ENCODE measurements around the gene SHKBP1. TPM values are rescaled to one million over a fixed set of nuclear protein-coding genes. Genes with fewer than 3 reads are reported as not detected.

SHKBP1 gene
- total and polyA plus RNA-seq, 8 donors: 33.6 to 122 (median 43.8) TPM

DNA sequence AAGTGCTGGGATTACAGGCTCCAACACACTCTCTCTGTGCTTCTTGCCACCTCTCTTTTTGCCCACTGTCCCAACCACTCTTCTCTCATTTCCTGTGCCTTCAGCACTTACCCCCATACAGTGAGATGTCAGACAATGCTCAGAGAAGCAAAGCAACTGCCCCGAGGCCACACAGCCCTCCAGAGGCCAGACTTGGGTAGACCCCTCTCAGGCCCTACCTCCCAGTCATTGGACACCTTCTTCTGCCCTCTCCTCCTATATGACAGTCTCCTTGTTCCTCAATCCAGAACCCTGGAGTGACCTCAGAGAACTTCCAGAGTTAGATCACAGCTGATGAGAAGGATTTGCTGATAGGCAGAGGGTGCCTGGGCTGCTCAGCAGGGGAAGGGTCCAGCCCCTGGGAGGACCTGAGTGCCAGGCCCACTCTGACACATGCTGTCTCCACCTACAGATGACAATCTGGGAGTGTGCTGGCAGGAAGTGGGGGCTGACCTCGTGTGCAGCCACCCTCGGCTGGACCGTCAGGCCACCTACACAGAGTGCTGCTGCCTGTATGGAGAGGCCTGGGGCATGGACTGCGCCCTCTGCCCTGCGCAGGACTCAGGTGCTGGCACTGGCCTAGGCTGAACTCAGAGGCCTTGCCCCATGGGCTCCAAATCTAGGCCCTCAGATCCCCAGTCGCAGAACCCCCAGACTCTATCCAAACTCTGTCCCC, 48.9 kb downstream of the SHKBP1 start:
- peaks cover 0 to 43% of the 10 kb centered on the region in 2 donors for H3K36me3 ChIP-seq
- ATAC-seq (no peak), DNase-seq (peak in 1 of 4 donors; percentile 46)
- H3K9me3 ChIP-seq: no peaks in the 10 kb centered on the region
- intact Hi-C loops (cut with DNase I): no loop called here
- no peak overlapping the region for H3K27ac ChIP-seq
- H3K4me1 ChIP-seq: no peaks in the 10 kb centered on the region
- H3K27me3 ChIP-seq: no peaks in the 10 kb centered on the region
- no peak overlapping the region for H3K4me3 ChIP-seq
- TF ChIP-seq, protein P1, sequence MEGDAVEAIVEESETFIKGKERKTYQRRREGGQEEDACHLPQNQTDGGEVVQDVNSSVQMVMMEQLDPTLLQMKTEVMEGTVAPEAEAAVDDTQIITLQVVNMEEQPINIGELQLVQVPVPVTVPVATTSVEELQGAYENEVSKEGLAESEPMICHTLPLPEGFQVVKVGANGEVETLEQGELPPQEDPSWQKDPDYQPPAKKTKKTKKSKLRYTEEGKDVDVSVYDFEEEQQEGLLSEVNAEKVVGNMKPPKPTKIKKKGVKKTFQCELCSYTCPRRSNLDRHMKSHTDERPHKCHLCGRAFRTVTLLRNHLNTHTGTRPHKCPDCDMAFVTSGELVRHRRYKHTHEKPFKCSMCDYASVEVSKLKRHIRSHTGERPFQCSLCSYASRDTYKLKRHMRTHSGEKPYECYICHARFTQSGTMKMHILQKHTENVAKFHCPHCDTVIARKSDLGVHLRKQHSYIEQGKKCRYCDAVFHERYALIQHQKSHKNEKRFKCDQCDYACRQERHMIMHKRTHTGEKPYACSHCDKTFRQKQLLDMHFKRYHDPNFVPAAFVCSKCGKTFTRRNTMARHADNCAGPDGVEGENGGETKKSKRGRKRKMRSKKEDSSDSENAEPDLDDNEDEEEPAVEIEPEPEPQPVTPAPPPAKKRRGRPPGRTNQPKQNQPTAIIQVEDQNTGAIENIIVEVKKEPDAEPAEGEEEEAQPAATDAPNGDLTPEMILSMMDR (IDR thresholded peaks at IDR 0.05): no peak

DNA sequence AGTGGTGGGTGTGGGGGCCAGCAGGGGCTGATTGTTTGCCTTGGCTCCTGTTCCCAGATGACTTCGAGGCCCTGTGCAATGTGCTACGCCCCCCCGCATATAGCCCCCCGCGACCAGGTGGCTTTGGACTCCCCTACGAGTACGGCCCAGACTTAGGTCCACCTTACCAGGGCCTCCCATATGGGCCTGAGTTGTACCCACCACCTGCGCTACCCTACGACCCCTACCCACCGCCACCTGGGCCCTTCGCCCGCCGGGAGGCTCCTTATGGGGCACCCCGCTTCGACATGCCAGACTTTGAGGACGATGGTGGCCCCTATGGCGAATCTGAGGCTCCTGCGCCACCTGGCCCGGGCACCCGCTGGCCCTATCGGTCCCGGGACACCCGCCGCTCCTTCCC, 50.2 kb downstream of the SHKBP1 start:
- intact Hi-C loops (cut with DNase I): no loop called here
- DNase-seq (peak in 1 of 4 donors; percentile 64), ATAC-seq (no peak)
- no peak overlapping the region for H3K4me3 ChIP-seq
- H3K27ac ChIP-seq: no peak overlapping the region
- TF ChIP-seq, protein P1 (IDR thresholded peaks at IDR 0.05): no peak
- peaks cover 0 to 33% of the 10 kb centered on the region in 2 donors for H3K36me3 ChIP-seq
- H3K27me3 ChIP-seq: no peaks in the 10 kb centered on the region
- H3K9me3 ChIP-seq: no peaks in the 10 kb centered on the region
- no peaks in the 10 kb centered on the region for H3K4me1 ChIP-seq

DNA sequence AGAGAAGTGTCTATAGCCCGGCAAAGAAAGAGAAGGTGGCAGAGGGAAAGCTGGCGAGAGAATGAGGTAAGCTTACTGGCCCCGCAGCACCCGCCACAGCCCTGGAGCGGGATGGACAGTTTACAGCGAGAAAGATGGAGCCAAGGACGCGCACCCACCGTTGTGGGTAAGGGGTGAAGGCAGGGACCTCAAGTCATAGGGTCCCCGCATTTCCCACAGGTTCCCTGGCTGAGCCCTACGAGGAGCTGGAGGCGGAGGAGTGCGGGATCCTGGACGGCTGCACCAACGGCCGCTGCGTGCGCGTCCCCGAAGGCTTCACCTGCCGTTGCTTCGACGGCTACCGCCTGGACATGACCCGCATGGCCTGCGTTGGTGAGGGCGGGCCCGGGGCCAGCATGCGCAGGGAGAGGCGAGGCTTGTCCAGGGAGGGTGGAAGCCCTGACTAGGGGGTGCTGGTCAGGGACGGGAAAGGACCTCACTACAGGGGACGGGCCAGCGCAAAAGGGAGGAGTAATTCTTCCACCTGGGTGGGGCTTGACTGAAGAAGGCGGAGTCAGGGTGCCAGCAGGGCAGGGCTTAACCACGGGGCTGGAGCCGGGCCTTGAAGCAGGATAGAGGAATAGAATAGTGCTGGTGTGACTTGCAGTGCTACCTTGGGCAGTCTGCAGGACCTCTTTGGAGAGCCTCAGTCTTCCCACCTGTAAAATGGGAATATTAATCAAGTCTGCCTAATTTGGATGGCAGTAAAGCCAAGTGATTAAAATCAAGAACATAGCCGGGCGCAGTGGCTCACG, 51.0 kb downstream of the SHKBP1 start:
- Histone ChIP-seq H3K36me3 (peaks cover 0 to 25% of the 10 kb centered on the region in 2 donors), H3K9me3 (no peaks in the 10 kb centered on the region), H3K27ac (no peak overlapping the region), H3K4me1 (no peaks in the 10 kb centered on the region), H3K27me3 (no peaks in the 10 kb centered on the region), H3K4me3 (no peak overlapping the region)
- intact Hi-C loops (cut with DNase I): no loop called here
- TF ChIP-seq, protein P1 (IDR thresholded peaks at IDR 0.05): no peak
- no peak for ATAC-seq
- peak in 1 of 4 donors; percentile 75 for DNase-seq

DNA sequence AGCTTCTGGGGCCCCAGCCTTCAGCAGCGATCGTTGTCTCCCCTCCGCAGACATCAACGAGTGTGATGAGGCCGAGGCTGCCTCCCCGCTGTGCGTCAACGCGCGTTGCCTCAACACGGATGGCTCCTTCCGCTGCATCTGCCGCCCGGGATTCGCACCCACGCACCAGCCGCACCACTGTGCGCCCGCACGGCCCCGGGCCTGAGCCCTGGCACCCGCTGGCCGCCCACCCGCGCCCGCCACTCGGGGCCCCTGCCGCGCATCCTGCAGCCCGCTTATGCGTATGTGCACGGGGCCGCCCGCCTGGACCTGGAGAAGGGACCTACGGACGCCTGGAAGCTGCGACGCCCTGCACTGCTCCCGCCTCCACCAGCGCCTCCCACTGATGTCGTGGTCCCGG, 52.7 kb downstream of the SHKBP1 start:
- intact Hi-C loops (cut with DNase I): no loop called here
- Histone ChIP-seq H3K27me3 (no peaks in the 10 kb centered on the region), H3K4me3 (no peak overlapping the region), H3K27ac (no peak overlapping the region), H3K36me3 (peaks cover 0 to 13% of the 10 kb centered on the region in 2 donors), H3K9me3 (no peaks in the 10 kb centered on the region), H3K4me1 (no peaks in the 10 kb centered on the region)
- ATAC-seq (no peak), DNase-seq (peak in 1 of 4 donors; percentile 79)
- TF ChIP-seq, protein P1 (IDR thresholded peaks at IDR 0.05): no peak

DNA sequence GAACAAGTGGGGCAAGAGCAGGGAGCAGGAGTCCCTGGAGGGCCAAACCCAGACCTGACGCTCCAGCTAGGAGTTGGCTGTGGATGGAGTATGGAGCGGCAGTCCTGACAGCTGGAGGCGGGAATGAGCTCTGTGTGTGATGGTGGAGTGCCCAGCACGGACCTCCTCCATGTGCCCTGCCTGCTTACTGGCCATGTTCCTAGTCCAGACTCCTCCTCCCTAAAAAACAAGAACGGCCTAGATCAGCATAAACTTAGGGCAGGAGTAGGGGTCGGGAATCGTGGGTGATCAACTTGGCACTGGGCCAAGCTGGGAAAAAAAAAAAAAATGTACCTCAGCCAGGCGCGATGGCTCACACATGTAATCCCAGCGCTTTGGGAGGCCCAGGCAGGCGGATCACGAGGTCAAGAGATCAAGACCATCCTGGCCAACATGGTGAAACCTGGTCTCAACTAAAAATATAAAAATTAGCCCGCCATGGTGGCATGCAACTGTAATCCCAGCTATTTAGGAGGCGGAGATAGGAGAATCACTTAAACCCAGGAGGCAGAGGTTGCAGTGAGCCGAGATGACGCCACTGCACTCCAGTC, 54.0 kb downstream of the SHKBP1 start:
- TF ChIP-seq, protein P1 (IDR thresholded peaks at IDR 0.05): no peak
- Histone ChIP-seq H3K9me3 (no peaks in the 10 kb centered on the region), H3K27ac (no peak overlapping the region), H3K4me3 (no peak overlapping the region), H3K27me3 (peaks cover 0 to 7% of the 10 kb centered on the region in 2 donors), H3K36me3 (peaks cover 0 to 11% of the 10 kb centered on the region in 2 donors), H3K4me1 (no peaks in the 10 kb centered on the region)
- ATAC-seq: no peak
- peak in 1 of 4 donors; percentile 19 for DNase-seq
- intact Hi-C loops (cut with DNase I): loop anchor here in 1 of 2 donors (10.0 kb wide), 1 partner anchor 86 kb away; no protein-coding TSS in a partner anchor
